Neutrophil (primary cell): ENCODE results near the gene SLC6A11.

Experiments used
- H3K27ac ChIP-seq: fragments of 200-600 bp; sonication (generic); 2 replicates; pipeline ENCODE4 v1.5.1; 2016; ENCODE audit warnings: mild to moderate bottlenecking, moderate library complexity
- H3K27me3 ChIP-seq: fragments of 200-600 bp; sonication (generic); 2 replicates; pipeline ENCODE4 v1.6.0; 2016; ENCODE audit warnings: mild to moderate bottlenecking
- H3K36me3 ChIP-seq: fragments of 200-600 bp; sonication (generic); 2 replicates; pipeline ENCODE4 v1.5.1; 2017
- H3K4me1 ChIP-seq, 2 experiments: fragments of 200-600 bp in 1 of 2; sonication (generic) in 1 of 2; 1 replicate in 1 of 2; 2 replicates in 1 of 2; pipeline versions ENCODE4 v1.5.1 to v1.6.1; 2013 to 2016; ENCODE audit warnings: low read depth in 1 of 2, low read length in 1 of 2, mild to moderate bottlenecking in 1 of 2, moderate library complexity in 1 of 2; ENCODE audit not compliant: control insufficient read depth in 1 of 2, insufficient read depth in 1 of 2
- H3K4me3 ChIP-seq, 2 experiments: fragments of 200-600 bp in 1 of 2; sonication (generic) in 1 of 2; 1 replicate in 1 of 2; 2 replicates in 1 of 2; pipeline ENCODE4 v1.5.1; 2013 to 2016; ENCODE audit warnings: low read depth in 1 of 2, low read length in 1 of 2, mild to moderate bottlenecking in 1 of 2, moderate library complexity in 1 of 2
- H3K9me3 ChIP-seq: fragments of 200-600 bp; sonication (generic); 2 replicates; pipeline ENCODE4 v1.5.1; 2016
- CTCF ChIP-seq: fragments of 200-600 bp; sonication (generic); IDR thresholded peaks from 2 replicates; pipeline ENCODE4 v1.5.1; 2016; ENCODE audit warnings: antibody characterized with exemption

SLC6A11 gene

GRCh38 chr3:10858091-10858490 lies 42.1 kb downstream of the SLC6A11 start:
- Histone ChIP-seq H3K27me3 (no peaks in the 10 kb centered on the region), H3K4me1 (no peaks in the 10 kb centered on the region), H3K36me3 (no peaks in the 10 kb centered on the region), H3K4me3 (no peak overlapping the region), H3K27ac (no peak overlapping the region), H3K9me3 (no peaks in the 10 kb centered on the region)
- no peak for TF ChIP-seq CTCF

- H3K4me1 ChIP-seq: no peaks in the 10 kb centered on the region
- no peaks in the 10 kb centered on the region for H3K9me3 ChIP-seq
- no peak for TF ChIP-seq CTCF
- no peak overlapping the region for H3K4me3 ChIP-seq
- H3K27me3 ChIP-seq: no peaks in the 10 kb centered on the region
- H3K36me3 ChIP-seq: no peaks in the 10 kb centered on the region
- H3K27ac ChIP-seq: no peak overlapping the region
Observed at GRCh38 chr3:10867384-10867783, 51.4 kb downstream of the SLC6A11 start.

GRCh38 chr3:10869460-10869859 lies 53.4 kb downstream of the SLC6A11 start:
- Histone ChIP-seq H3K4me1 (no peaks in the 10 kb centered on the region), H3K36me3 (no peaks in the 10 kb centered on the region), H3K27ac (no peak overlapping the region), H3K4me3 (no peak overlapping the region), H3K27me3 (no peaks in the 10 kb centered on the region), H3K9me3 (no peaks in the 10 kb centered on the region)
- no peak for TF ChIP-seq CTCF

- no peaks in the 10 kb centered on the region for H3K4me1 ChIP-seq
- no peak overlapping the region for H3K27ac ChIP-seq
- no peak for TF ChIP-seq CTCF
- H3K27me3 ChIP-seq: no peaks in the 10 kb centered on the region
- H3K4me3 ChIP-seq: no peak overlapping the region
- no peaks in the 10 kb centered on the region for H3K36me3 ChIP-seq
- H3K9me3 ChIP-seq: no peaks in the 10 kb centered on the region
Observed at GRCh38 chr3:10870296-10870695, 54.3 kb downstream of the SLC6A11 start.

GRCh38 chr3:10873415-10873814 lies 57.4 kb downstream of the SLC6A11 start:
- Histone ChIP-seq H3K27me3 (no peaks in the 10 kb centered on the region), H3K36me3 (no peaks in the 10 kb centered on the region), H3K4me1 (peaks cover 3 to 10% of the 10 kb centered on the region in 2 experiments)

More at GRCh38 chr3:10873415-10873814, 57.4 kb downstream of the SLC6A11 start:
- no peak for TF ChIP-seq CTCF
- H3K9me3 ChIP-seq: no peaks in the 10 kb centered on the region
- H3K4me3 ChIP-seq: no peak overlapping the region
- no peak overlapping the region for H3K27ac ChIP-seq
